HAP-1 (cell line): ENCODE results near the gene KIAA1614.

ENCODE experiments used
- DNase-seq, 2 experiments: peaks; one replicate each; pipeline ENCODE4 v3.0.0-alpha.2; 2016 to 2020; ENCODE audit warnings: low spot score in 2 of 2
- H3K27me3 ChIP-seq: fragments of 250-450 bp; sonication (Bioruptor Pico); 2 replicates; pipeline ENCODE4 v1.5.1; 2020; ENCODE audit warnings: low read depth, mild to moderate bottlenecking, moderate library complexity
- H3K36me3 ChIP-seq: fragments of 250-450 bp; sonication (Bioruptor Pico); replicated peaks from 2 replicates; pipeline ENCODE4 v1.5.1; 2020; ENCODE audit warnings: mild to moderate bottlenecking
- H3K4me1 ChIP-seq: fragments of 250-450 bp; sonication (Bioruptor Pico); 2 replicates; pipeline ENCODE4 v1.5.1; 2020; ENCODE audit warnings: mild to moderate bottlenecking
- H3K4me3 ChIP-seq: fragments of 250-450 bp; sonication (Bioruptor Pico); 2 replicates; pipeline ENCODE4 v1.5.1; 2020; ENCODE audit warnings: mild to moderate bottlenecking, moderate library complexity
- H3K9me3 ChIP-seq: fragments of 250-450 bp; sonication (Bioruptor Pico); 2 replicates; pipeline ENCODE4 v1.5.1; 2020; ENCODE audit warnings: mild to moderate bottlenecking, moderate library complexity
- in situ Hi-C: fragments of 300-500 bp; cut with MboI; formaldehyde crosslinking; loops from 3 replicates; pipeline ENCODE4 v1.14.3; 2020; ENCODE audit warnings: low sequenced_read_pairs, inconsistent platforms, mixed read lengths

The KIAA1614 gene

DNA sequence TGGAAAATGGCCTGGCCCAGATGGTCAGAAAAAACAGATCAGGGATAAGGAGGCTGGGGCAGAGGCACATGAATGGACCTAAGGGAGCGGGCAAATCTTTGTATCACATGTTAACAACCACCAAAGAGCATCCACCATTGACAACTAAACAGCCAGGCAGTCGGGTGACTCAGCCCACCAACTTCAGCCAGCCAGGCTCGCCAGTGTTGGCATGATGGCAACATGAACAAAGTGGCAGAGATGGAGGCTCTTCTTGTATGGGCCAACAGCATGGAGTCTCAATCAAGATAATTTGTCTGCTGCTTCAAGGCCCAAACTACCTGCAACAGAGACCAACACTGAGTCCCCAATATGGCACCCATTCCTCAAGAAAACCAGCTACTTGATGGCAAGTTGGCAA lies 16.5 kb upstream of the KIAA1614 start:
- no peaks in the 10 kb centered on the region for H3K4me1 ChIP-seq
- no peak overlapping the region for H3K4me3 ChIP-seq
- no peaks in the 10 kb centered on the region for H3K27me3 ChIP-seq
- in situ Hi-C loops: no loop called here
- H3K36me3 ChIP-seq: no peaks in the 10 kb centered on the region
- H3K9me3 ChIP-seq: no peaks in the 10 kb centered on the region
- no peak for DNase-seq

DNA sequence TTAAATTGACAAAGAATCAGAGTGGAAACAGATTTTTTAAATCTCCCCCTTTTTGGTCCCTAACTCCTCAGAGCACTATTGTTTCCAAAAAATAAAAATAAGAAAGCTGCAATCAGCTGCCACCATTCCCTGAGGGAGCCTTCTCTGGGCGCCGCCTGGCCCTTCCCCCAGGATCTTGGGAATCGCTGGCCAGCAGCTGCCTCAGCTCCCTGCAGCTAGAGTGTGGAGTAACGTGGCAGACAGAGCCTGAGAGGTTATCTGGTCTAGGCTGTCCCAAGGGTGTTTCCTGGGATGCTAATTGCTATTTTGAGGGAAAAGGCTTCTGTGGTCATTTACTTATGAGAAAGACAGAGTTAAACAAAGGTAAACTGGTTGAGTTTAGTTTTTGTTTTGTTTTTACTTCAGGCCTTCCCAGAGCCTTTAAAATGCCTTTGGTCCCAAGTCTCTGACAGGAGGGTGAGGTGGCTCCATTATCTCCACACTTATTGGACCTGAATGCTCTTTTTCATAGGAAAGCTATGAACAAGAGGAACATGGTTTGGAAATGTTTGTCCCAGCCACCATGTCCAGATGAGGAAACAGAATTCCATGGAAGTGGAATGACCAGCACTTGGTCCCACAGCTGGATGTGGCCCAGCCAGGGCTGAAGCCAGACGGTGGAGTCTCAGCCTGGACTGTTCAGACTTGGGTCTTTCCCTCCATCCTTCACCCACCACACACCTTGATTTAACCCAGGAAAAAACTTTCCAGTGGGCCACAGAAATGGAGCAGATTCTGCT lies 14.1 kb upstream of the KIAA1614 start:
- Histone ChIP-seq H3K4me1 (no peaks in the 10 kb centered on the region), H3K4me3 (no peak overlapping the region), H3K36me3 (no peaks in the 10 kb centered on the region), H3K9me3 (no peaks in the 10 kb centered on the region), H3K27me3 (no peaks in the 10 kb centered on the region)
- no peak for DNase-seq
- in situ Hi-C loops: no loop called here

DNA sequence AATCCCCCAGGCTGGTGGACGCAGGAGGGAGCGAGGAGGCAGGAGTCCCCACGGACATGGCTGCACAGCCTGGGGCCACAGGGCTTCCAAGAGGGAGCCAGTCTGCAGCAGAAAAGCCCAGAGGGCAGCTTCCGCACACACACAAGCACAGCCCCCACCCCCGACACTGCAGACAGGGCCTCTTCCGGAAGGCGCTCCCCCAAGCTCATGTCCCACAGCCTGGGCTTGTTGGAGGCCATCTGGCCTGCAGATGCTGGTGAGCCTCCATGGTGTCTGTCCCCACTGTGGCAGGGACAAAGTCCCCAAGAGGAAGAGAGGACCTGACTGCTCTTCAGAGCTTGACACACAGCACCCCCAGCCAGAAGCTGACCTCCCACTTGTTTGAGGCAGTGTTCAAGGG lies 13.4 kb upstream of the KIAA1614 start:
- no peak for DNase-seq
- no peak overlapping the region for H3K4me3 ChIP-seq
- H3K9me3 ChIP-seq: no peaks in the 10 kb centered on the region
- H3K36me3 ChIP-seq: no peaks in the 10 kb centered on the region
- in situ Hi-C loops: no loop called here
- H3K27me3 ChIP-seq: no peaks in the 10 kb centered on the region
- H3K4me1 ChIP-seq: no peaks in the 10 kb centered on the region

DNA sequence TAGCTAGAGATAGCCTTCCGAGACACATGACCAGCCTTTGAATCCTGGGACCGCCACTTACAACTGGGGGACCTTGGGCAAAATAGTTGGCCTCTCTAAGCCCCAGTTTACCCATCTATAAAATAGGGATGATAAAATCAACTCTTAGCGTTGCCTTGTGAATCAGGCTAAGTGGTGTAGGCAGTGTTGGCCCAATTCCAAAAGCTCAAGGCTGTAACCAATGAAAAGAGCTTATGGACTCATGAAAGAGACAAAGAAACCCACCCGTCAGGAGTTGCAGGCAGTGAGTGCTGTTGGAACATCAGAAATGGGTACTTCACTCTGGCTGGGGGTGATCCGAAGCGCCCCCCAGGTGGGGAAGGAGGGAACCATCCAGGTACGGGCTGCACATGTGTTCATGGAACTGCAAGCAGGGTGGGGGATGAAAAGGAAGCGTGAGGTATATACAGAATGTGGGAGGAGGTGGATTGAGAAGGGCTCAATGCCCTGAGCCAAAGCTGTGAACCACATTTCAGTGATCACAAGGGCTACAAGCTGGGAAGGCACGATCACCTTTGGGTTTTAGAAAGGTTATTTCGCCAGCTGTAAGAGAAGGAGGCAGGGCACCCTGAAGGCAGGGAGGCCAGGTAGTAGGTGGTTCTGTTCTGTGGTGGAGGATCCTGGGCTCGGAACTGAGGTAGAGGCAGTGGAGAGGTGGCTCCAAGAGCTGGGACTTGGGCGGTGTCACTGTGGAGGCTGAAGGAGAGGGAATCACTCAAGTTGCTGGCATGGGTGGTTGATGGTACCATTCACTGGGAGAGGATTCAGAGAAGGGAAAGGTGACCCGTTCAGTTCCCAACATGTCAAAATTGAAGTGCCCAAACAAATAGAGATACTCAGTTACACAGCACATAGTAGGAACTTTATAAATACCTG lies 11.4 kb upstream of the KIAA1614 start:
- in situ Hi-C loops: no loop called here
- Histone ChIP-seq H3K27me3 (no peaks in the 10 kb centered on the region), H3K9me3 (no peaks in the 10 kb centered on the region), H3K4me3 (no peak overlapping the region), H3K36me3 (no peaks in the 10 kb centered on the region), H3K4me1 (no peaks in the 10 kb centered on the region)
- DNase-seq: no peak

DNA sequence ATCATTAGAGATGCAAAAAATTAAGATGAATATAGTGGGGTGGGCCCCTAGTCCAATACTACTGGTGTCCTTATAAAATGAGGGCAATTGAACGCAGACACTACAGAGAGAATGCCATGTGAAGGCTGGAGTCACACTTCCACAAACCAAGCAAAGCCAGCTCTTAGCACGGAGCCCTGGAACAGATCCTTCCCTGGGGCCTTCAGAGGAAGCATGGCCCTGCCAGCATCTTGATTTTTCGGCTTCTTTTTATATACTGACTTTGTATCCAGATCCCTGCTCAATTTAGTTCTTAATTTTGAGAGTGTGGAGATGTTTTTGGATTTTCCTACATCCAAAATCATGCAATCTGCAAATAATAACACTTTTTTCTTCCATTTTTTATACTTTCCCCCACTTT lies 10.2 kb upstream of the KIAA1614 start:
- Histone ChIP-seq H3K36me3 (no peaks in the 10 kb centered on the region), H3K4me1 (no peaks in the 10 kb centered on the region), H3K27me3 (no peaks in the 10 kb centered on the region), H3K9me3 (no peaks in the 10 kb centered on the region), H3K4me3 (no peak overlapping the region)
- no peak for DNase-seq
- in situ Hi-C loops: no loop called here

DNA sequence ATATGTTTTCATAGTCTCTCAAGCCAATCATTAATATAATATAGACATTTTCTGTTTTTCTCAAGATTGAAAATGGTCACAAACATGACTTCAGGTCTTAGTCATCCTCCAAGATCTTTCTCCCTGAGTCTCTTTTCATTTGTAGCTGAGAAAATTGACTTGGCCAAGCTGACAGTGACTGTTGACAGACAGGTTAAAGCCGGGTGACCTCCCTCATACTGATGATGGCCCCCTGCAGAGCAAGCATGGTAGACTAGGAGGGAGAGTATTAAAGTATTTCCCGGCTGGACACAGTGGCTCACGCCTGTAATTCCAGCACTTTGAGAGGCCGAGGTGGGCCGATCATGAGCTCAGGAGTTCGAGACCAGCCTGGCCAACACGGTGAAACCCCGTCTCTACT lies 6.8 kb upstream of the KIAA1614 start:
- H3K9me3 ChIP-seq: no peaks in the 10 kb centered on the region
- H3K4me3 ChIP-seq: no peak overlapping the region
- DNase-seq: no peak
- H3K36me3 ChIP-seq: no peaks in the 10 kb centered on the region
- H3K4me1 ChIP-seq: no peaks in the 10 kb centered on the region
- no peaks in the 10 kb centered on the region for H3K27me3 ChIP-seq
- in situ Hi-C loops: no loop called here

DNA sequence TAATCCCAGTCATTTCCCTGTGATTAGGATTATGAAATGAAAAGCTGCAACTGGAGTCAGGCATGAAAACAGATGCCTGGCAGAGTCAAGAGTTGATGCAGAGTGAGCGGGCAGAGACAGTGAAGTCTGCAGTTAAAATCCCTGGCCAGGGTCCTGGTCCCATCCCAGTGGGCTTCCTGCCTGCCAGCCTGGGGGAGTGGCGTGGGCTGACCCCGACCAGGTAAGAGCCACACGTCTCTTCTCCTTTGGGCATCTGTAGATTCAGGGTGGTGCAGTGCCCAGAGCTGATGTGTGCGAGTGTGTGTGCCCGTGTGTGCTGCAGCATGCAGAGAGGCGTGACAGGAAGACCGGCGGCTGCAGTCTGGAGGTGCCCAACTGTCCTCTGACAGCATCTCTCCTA lies 6.2 kb upstream of the KIAA1614 start:
- DNase-seq: no peak
- Histone ChIP-seq H3K4me3 (no peak overlapping the region), H3K27me3 (no peaks in the 10 kb centered on the region), H3K36me3 (no peaks in the 10 kb centered on the region), H3K4me1 (peaks cover under 1% of the 10 kb centered on the region; the same call in 1 of the 2 replicates), H3K9me3 (no peaks in the 10 kb centered on the region)
- in situ Hi-C loops: no loop called here

DNA sequence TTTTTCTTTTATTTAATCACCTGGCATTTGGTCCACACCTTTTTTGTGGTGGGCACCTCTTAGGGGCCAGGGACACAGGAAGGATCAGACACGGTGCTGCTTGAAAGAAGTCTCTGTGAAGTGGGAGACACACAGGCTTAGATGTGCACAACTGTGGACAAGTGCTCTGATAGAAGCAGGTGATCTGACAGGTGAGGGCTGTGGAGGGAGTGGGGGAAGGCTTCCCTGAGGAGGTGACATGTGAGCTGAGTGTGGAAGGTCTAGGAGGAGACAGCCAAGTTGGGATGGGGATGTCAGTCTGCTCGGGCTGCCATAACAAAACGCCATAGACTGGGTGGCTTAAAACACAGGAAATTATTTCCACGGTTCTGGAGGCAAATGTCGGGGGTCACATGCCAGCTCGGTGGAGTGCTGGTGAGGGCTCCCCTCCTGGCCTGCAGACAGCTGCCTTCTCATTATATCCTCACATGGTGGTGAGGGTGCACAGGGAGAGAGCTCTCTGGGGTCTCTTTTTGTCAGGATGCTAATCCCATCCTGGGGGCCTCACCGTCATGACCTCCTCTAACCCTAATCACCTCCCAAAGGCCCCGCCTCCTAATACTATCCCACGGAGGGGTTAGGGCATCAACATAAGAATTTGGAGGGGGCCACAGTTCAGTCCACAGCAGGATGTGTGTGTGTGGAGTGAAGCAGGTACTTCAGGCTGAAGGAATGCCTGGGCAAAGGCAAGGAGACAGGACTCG lies 5.2 kb upstream of the KIAA1614 start:
- no peak for DNase-seq
- Histone ChIP-seq H3K4me1 (peaks cover 11% of the 10 kb centered on the region), H3K4me3 (no peak overlapping the region), H3K9me3 (no peaks in the 10 kb centered on the region), H3K36me3 (no peaks in the 10 kb centered on the region), H3K27me3 (no peaks in the 10 kb centered on the region)
- in situ Hi-C loops: no loop called here

DNA sequence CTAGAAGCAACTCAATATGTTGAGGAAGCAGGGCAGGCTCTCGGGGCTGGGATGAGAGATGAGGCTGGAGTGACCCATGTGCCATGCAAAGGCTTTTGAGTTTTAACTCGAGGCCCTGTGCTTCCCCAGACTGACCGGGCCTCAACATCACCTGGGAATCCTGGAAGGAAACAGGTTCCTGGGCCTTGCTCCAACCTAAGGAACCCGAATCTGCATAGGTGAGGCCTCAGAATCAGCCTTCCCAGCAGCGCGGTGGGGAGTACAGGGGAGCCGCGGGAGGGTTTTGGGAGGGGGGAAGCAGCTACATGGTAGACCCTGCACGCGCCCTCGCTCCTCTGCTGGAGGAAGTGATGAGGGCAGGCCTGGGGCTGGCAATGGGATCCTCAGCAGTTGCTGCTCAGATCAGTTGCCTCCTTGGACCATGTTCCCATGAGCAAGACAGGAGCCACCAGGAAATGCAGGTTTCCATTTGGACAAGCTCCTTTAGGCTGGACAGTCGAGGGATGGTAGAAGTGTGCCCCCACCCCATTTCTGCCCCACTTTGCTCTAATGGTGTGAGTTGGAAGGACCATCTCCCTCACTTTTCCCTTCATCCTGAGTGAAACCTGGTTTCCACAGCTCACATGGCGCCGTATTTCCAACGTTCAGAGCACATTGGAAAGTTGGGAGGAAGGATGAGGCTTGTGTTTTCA lies 4.5 kb upstream of the KIAA1614 start:
- in situ Hi-C loops: no loop called here
- Histone ChIP-seq H3K4me1 (peaks cover 11% of the 10 kb centered on the region), H3K36me3 (no peaks in the 10 kb centered on the region), H3K4me3 (no peak overlapping the region), H3K9me3 (no peaks in the 10 kb centered on the region), H3K27me3 (no peaks in the 10 kb centered on the region)
- no peak for DNase-seq

DNA sequence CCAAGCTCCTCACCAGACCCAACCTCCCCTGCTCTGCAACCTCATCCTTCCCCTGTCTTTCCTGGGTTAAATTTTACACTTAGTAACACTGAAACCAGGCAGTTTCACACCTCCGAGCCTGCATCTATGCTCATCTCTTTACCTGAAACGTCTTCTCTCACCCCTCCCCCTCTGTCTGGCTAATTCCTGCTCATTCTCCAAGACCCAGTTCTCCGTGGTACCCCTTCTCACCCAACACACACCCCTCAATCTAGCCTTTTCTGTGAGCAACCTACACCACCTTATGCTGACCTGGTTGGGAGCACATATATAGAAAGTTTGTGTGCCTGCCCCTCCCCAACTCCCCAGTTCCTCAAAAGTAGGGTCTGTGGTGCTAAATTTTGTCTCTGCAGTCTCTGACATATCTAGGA lies 3.7 kb upstream of the KIAA1614 start:
- H3K4me3 ChIP-seq: no peak overlapping the region
- H3K9me3 ChIP-seq: no peaks in the 10 kb centered on the region
- no peaks in the 10 kb centered on the region for H3K27me3 ChIP-seq
- DNase-seq: no peak
- no peaks in the 10 kb centered on the region for H3K36me3 ChIP-seq
- peaks cover 18% of the 10 kb centered on the region for H3K4me1 ChIP-seq
- in situ Hi-C loops: no loop called here

DNA sequence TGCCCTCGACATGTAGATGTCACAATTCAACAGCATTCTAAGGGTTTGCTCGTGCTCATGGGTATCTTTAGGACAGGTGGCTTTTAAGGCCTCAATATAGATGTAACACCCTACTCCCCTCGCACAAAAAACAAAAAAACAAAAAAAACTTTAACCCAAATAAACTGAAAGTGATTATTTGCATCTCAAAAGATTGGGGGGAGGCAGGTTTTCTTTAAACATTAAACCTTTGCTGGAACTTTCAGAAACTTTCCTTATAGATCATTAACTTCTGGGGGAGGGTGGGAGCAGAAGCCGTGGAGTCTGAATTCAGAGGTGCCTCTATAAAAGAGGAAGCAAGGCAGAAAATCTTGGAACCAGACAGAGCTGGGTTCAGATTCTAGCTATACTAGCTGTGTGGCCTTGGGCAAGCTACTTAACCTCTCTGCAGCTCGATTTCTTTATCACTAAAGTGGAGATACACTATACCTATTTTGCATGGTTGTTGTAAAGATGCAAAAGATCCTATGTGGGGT lies 3.2 kb upstream of the KIAA1614 start:
- no peaks in the 10 kb centered on the region for H3K36me3 ChIP-seq
- no peak overlapping the region for H3K4me3 ChIP-seq
- H3K27me3 ChIP-seq: no peaks in the 10 kb centered on the region
- no peak for DNase-seq
- in situ Hi-C loops: no loop called here
- peaks cover 18% of the 10 kb centered on the region for H3K4me1 ChIP-seq
- no peaks in the 10 kb centered on the region for H3K9me3 ChIP-seq

DNA sequence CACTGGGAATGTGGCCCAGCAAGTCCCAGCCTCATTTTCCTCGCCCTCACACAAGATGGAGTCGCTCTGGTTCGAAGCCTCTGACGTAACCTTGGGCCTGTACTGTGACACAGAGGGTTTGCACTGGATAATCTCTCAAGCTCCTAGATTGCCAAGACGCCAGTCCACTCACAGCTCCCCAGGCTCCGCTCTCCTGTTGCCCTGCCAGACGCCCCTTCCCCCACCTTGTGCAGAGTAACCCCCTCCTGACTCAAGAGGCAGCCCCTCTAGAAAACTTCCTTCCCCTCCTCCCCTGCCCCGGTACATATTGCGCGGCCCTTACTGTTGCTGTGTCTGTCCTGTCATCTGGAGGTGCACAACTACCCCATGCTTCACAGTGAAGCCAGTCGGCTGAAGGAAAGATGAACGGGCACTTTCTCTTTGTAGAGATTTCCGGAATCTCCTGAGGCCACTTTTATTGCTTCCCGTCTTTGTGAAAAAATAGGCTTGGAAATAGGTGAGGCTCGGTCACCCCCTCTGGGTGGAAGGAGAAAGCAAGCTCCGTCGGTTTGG lies 981 bp upstream of the KIAA1614 start:
- H3K9me3 ChIP-seq: no peaks in the 10 kb centered on the region
- no peak for DNase-seq
- in situ Hi-C loops: no loop called here
- peaks cover 18% of the 10 kb centered on the region for H3K4me1 ChIP-seq
- H3K27me3 ChIP-seq: no peaks in the 10 kb centered on the region
- H3K36me3 ChIP-seq: no peaks in the 10 kb centered on the region
- peak overlapping the region; percentile 25 for H3K4me3 ChIP-seq

DNA sequence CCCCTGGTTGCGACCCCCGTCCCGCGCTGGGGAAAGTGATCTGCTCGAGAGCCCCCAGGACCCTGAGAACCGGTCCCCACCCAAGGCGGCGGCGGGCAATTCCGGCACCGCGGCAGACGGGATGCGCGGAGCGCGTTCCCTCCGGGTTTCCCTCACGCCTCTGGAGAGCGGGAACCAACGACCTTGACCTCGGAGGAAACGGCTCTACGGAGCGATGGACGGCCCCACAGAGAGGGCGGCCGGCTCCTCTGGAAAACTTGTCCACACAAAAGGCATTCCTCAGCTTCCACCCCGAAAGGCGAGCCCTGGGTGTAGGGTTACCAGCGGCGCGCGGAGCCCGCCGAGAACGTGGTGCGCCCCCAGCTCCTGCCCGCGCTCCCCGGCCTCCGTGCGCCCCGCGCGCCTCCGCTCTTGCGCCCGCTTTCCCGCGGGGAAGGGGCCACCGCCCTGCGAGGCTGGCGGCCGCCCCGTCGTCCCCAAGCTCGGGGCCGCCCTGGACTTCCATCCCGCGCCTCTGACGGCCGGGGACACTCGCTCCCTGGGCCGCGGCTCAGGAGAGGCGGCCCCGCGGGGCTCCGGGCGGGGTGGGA lies 391 bp upstream of the KIAA1614 start:
- Histone ChIP-seq H3K36me3 (no peaks in the 10 kb centered on the region), H3K4me3 (peak overlapping the region; percentile 25), H3K4me1 (peaks cover 18% of the 10 kb centered on the region), H3K27me3 (no peaks in the 10 kb centered on the region), H3K9me3 (no peaks in the 10 kb centered on the region)
- DNase-seq: peak in 1 of 2 experiments; percentile 53
- in situ Hi-C loops: no loop called here
